Esophagus squamous epithelium (tissue), 4 donors: ENCODE results near the gene SETD1B.

Experiments used
- CTCF ChIP-seq, 6 experiments: fragments of 450-650 bp in 4 of 6; fragments of 200-600 bp in 2 of 6; sonication (generic) in 2 of 6; IDR thresholded peaks; one replicate each; pipeline ENCODE4 v1.5.1; 2016 to 2019; ENCODE audit warnings: antibody characterized with exemption in 6 of 6, mild to moderate bottlenecking in 4 of 6, moderate library complexity in 4 of 6
- POLR2A ChIP-seq, 4 donors: fragments of 450-650 bp; IDR thresholded peaks; one replicate each; pipeline ENCODE4 v1.6.1; 2017; ENCODE audit warnings: antibody characterized with exemption in 4 of 4, mild to moderate bottlenecking in 4 of 4, moderate library complexity in 3 of 4

GRCh38 chr12:121820056-121820455 is 16.2 kb downstream of the SETD1B start:
- TF ChIP-seq CTCF (IDR thresholded peaks at IDR 0.05) (no peak), POLR2A (IDR thresholded peaks at IDR 0.05) (no peak)
